NCI-H82 treated with DMSO at 0.1 percent for 48 hours (cell line): Measurements from ENCODE around the gene TH.
A peak's percentile ranks its signal among the peaks of the same experiment; 100 is the strongest.

Source experiments
- DNase-seq: peaks from one replicate; lab custom pipeline; 2025; ENCODE audit not compliant: unreplicated experiment; lab: John Stamatoyannopoulos, UW

Gene TH

DNA sequence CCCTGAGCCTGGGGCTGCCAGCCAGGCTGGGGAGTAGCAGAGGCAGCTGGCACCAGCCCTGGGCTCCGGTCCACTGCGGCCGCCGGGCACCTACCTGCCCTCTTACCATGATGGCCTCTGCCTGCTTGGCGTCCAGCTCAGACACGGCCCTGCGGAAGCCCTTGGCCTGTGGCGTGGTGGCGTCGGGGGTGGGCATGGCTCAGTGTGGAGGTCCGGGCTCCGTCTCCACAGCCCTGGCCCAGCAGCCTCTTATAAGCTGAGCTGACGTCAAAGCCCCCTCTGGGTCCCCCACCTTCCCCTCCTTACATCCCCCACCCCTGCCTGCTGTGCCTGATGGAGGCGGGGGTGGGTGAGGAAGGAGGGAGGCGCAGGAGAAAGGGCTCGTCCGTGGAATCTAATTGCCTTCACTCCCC, at the start of gene TH:
TSS of gene TH (minus strand) at position 225 of the 413 bp plus-strand sequence. CDS start at position 196, 29 bp downstream.
- no peak for DNase-seq

DNA sequence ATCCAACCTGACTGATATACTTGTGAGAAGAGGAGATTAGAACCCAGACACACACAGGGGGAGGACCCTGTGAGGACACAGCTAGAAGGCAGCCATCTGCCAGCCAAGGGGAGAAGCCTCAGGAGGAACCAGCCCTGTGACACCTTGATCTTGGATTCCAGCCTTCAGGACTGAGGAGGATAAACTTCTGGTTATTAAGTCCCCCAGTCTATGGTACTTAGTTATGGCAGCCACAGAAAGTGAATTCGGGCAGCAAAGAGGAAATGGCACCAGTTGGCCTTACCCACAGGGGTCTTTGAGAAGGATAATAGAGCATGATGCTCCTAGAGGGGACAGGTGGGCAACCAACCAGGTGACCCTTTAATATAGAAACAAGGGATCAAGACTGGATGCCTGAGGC, 49.4 kb upstream of the TH start:
- no peak for DNase-seq

GRCh38 chr11:2220173-2220771, 48.7 kb upstream of the TH start:
- DNase-seq: no peak

DNA sequence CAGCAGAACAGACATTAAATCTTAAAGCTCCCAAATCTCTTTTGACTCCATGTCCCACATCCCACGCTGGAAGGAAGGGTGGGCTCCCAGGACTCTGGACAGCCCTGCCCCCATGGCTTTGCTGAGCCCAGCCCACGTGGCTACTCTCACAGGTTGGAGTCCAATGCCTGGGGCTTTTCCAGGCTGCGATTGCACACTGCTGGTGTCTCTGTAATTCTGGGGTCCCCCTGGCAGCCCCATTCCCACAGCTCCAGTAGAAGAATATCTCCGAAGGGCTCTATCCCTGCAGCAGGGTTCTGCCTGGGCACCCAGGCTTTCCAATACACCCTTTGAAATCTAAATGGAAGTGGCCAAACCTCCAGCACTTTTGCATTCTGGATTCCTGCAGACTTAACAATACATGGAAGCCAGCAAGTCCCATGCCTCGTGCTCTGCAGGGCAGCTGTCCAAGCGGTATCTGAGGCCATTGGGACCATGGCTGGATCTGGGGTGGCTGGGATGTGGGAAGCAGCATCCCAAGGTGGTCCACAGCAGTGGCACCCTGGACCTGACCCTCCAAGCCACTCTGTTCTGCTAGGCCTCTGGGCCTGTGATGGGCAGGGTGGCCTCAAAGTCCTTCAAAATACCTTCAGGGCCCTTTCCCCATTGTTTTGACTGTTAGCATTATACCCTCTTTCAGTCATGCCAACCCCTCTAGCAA, 47.9 kb upstream of the TH start:
- no peak for DNase-seq

DNA sequence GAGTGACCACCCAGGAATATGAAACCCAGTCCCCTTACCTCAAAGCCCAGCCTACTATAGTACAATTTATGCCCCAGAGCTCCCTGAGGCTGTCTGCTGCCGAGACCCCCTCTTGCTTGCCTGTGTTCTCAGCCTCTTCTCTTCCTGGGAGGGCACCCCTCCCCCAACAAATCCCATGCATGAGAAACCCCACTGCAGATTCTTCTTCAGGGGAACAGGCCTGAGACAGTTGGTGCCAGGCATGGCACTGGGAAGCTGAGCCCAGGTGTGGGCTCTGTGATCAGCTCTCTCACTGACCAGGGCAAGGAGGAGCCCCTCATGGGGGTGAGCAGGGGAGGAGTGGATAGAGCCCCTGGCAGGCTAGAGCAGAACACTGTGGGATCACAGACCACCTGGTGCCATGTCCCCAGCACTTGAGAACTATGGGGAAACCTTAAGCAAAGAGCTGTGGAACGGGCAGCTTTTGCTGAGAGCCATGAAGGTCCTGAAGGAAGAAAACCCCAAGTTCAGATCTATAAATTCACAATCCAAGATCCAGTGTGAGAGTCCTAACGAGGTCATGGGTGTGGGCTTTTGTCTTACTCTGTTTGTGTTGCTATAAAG, 46.5 kb upstream of the TH start:
- DNase-seq: no peak

- no peak for DNase-seq
These were observed 45.8 kb upstream of the TH start for GRCh38 chr11:2217211-2218030.

- no peak for DNase-seq
These were observed 44.9 kb upstream of the TH start for GRCh38 chr11:2216400-2217064.

DNA sequence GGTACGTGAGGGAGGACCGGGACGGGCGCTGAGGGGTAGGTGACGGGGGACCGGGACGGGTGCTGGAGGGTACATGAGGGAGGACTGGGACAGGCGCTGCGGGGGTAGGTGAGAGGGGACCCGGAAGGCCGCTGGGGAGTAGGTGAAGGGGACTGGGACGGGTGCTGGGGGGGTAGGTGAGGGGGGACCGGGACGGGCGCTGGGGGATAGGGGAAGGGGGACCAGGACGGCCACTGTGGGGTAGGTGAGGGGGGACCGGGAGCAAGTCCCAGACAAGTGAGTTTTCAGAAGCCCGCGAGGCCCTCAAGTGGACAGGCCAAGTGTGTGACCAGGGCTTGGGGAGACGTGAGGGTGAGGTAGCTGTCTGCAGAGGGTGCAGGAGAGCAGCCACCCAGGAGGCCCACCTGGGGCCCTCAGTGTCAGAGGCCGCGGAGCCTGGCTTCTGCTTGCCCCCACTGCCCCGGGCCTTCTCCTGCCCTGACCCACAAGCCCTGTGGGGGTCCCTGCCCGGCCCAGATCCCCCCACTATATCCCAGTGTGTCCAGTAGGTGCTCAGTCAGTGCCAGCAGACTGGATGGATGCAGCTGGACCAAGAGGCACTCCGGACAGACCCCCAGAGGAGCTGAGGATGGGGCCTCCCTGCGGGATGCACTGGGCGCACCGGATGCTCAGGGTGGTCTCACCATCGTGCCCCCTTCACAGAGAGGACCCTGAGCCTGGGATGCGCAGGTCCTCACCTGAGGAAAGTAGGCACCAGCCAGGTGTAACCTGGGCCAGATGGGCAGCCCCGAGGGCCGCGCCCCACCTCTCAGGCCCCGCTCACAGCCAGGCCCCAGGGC, 44.2 kb upstream of the TH start:
- no peak for DNase-seq

- DNase-seq: no peak
These were observed 43.6 kb upstream of the TH start for GRCh38 chr11:2215230-2215560.

GRCh38 chr11:2214527-2215229, 43.1 kb upstream of the TH start:
- DNase-seq: no peak

DNA sequence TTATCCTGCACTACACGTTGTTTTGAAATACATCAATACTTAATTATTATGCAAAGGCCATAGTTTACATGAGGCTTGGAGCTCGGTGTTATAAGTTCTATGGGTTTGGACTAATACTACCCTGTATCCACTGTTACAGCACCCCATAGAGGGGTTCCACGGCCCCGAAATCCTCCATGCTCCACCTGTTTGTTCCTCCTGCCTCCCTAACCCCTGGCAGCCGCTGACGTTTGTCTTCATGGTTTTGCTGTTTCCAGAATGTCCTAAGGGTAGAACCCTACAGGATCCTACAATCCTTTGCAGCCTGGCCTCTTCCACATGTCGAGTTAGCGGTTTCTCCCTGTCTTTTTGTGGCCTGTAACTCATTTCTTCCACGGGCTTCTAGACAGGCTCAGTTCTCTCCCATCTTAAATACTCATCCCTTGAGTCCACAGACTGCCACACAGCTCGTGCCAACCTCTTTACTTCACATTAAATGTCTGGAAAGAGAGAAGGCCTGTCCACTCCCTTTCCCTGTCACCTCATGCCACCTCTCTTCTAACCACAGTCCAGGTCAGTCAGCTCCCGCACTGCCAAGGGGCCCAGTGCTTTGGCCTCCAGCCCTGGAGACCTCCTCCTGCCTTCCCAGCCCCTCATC, 42.4 kb upstream of the TH start:
- no peak for DNase-seq

GRCh38 chr11:2213384-2213842, 41.8 kb upstream of the TH start:
- DNase-seq: no peak

GRCh38 chr11:2212411-2213251, 41.0 kb upstream of the TH start:
- no peak for DNase-seq

- DNase-seq: peak; percentile 36
These were observed 39.7 kb upstream of the TH start for GRCh38 chr11:2211113-2211971.

- no peak for DNase-seq
These were observed 38.9 kb upstream of the TH start for GRCh38 chr11:2210366-2211112.

DNA sequence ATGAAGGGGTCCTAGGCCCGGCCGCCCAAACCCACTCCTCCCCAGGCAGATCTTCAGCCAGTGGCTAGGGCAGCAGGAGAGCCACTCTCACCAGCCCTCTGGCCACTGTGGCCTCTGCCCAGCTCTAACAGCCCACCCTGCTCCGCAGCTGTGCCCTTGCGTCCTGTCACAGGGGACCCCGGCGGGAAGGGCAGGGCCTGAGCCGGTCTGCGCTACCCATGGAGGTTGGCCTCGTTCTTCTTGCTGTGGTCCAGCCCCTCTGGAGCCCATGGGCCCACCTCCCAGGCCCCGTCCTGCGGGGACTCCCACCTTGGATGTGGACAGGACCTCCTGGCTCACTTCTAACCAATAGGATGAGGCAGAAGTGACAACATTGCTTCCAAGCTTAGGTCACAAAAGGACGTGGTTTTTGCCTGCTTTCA, 38.3 kb upstream of the TH start:
- DNase-seq: no peak

- no peak for DNase-seq
These were observed 37.8 kb upstream of the TH start for GRCh38 chr11:2209370-2209801.
